ENCODE data around the gene EIF4E. TPM values are rescaled to one million over a fixed set of nuclear protein-coding genes. Genes with fewer than 3 reads are reported as not detected.

The EIF4E gene
- 100 to 1,000 TPM; 132 to 149 TPM for total RNA-seq

- Mint-ChIP-seq H3K9me3 (ENCODE audit: low read depth) (no peaks in the 10 kb centered on the region), H3K36me3 (ENCODE audit: low read depth) (peaks cover 18% of the 10 kb centered on the region), H3K27ac (peak within 1 kb of the TSS; percentile 100), H3K4me1 (peaks cover 47% of the 10 kb centered on the region), H3K27me3 (no peaks in the 10 kb centered on the region), H3K4me3 (peak within 1 kb of the TSS; percentile 92)
- POLR2A ChIA-PET = interaction anchor here (0.6 to 2.7 kb wide), 10 partner anchors 24 to 933 kb away, joined by 3 to 26 read pairs (median 4); partner anchors contain the start of genes ADH5 and METAP1
- intact Hi-C loops (cut with DNase I, micrococcal nuclease) = loop anchor here (1.0 to 5.0 kb wide), 15 partner anchors 67 to 1022 kb away; partner anchors contain the start of genes ADH5 (in 2 of the 2), METAP1 (in 2 of the 2), RAP1GDS1 (in 2 of the 2) and STPG2 (in 2 of the 2)
- peak; percentile 98 for DNase-seq
- CTCF ChIA-PET = interaction anchor here (0.7 to 3.6 kb wide), 10 partner anchors 11 to 851 kb away, joined by 3 to 15 read pairs (median 4); partner anchors contain the start of gene METAP1
- ATAC-seq = peak; percentile 80
These were observed at the start of gene EIF4E for GRCh38 chr4:98928505-98929340. EIF4E (minus strand) TSS chr4:98929133; CDS start chr4:98929112, 21 bp downstream.

- no peak overlapping the region for H3K27ac Mint-ChIP-seq
- CTCF ChIA-PET = no interaction called here
- ATAC-seq (no peak), DNase-seq (no peak)
- H3K27me3 Mint-ChIP-seq = no peaks in the 10 kb centered on the region
- POLR2A ChIA-PET = no interaction called here
- intact Hi-C loops (cut with DNase I, micrococcal nuclease) = no loop called here
- H3K4me1 Mint-ChIP-seq = no peaks in the 10 kb centered on the region
- no peaks in the 10 kb centered on the region for H3K36me3 Mint-ChIP-seq (ENCODE audit: low read depth)
- H3K9me3 Mint-ChIP-seq (ENCODE audit: low read depth) = no peaks in the 10 kb centered on the region
- H3K4me3 Mint-ChIP-seq = no peak overlapping the region
These were observed 48.6 kb upstream of the EIF4E start for GRCh38 chr4:98977557-98977956.

- POLR2A ChIA-PET = no interaction called here
- Mint-ChIP-seq H3K27ac (no peak overlapping the region), H3K9me3 (ENCODE audit: low read depth) (no peaks in the 10 kb centered on the region), H3K4me3 (no peak overlapping the region), H3K4me1 (no peaks in the 10 kb centered on the region), H3K36me3 (ENCODE audit: low read depth) (no peaks in the 10 kb centered on the region), H3K27me3 (no peaks in the 10 kb centered on the region)
- DNase-seq = no peak
- intact Hi-C loops (cut with DNase I, micrococcal nuclease) = no loop called here
- ATAC-seq = no peak
- CTCF ChIA-PET = no interaction called here
These were observed 47.8 kb upstream of the EIF4E start for GRCh38 chr4:98976716-98977115.

GRCh38 chr4:98969878-98970785 is 41.2 kb upstream of the EIF4E start:
- Mint-ChIP-seq H3K27me3 (no peaks in the 10 kb centered on the region), H3K27ac (no peak overlapping the region), H3K36me3 (ENCODE audit: low read depth) (no peaks in the 10 kb centered on the region), H3K4me1 (no peaks in the 10 kb centered on the region), H3K4me3 (no peak overlapping the region), H3K9me3 (ENCODE audit: low read depth) (no peaks in the 10 kb centered on the region)
- intact Hi-C loops (cut with DNase I, micrococcal nuclease) = no loop called here
- ATAC-seq (no peak), DNase-seq (no peak)
- ChIA-PET POLR2A (no interaction called here), CTCF (no interaction called here)

GRCh38 chr4:98967786-98968329 is 38.9 kb upstream of the EIF4E start:
- H3K27ac Mint-ChIP-seq = no peak overlapping the region
- CTCF ChIA-PET = interaction anchor here (0.9 to 1.0 kb wide), 2 partner anchors 28 to 87 kb away, joined by 4 read pairs; partner anchors contain the start of gene METAP1
- H3K36me3 Mint-ChIP-seq (ENCODE audit: low read depth) = no peaks in the 10 kb centered on the region
- H3K4me1 Mint-ChIP-seq = peaks cover 2% of the 10 kb centered on the region
- H3K4me3 Mint-ChIP-seq = no peak overlapping the region
- no peak for ATAC-seq
- DNase-seq = no peak
- no peaks in the 10 kb centered on the region for H3K27me3 Mint-ChIP-seq
- H3K9me3 Mint-ChIP-seq (ENCODE audit: low read depth) = no peaks in the 10 kb centered on the region
- POLR2A ChIA-PET = interaction anchor here (0.5 to 0.6 kb wide), 2 partner anchors 11 to 46 kb away, joined by 3 to 5 read pairs; no protein-coding TSS in a partner anchor
- intact Hi-C loops (cut with DNase I, micrococcal nuclease) = no loop called here

GRCh38 chr4:98966926-98967325 is 38.0 kb upstream of the EIF4E start:
- no peaks in the 10 kb centered on the region for H3K9me3 Mint-ChIP-seq (ENCODE audit: low read depth)
- ATAC-seq = no peak
- no peak for DNase-seq
- no peaks in the 10 kb centered on the region for H3K36me3 Mint-ChIP-seq (ENCODE audit: low read depth)
- no peak overlapping the region for H3K4me3 Mint-ChIP-seq
- H3K27ac Mint-ChIP-seq = no peak overlapping the region
- CTCF ChIA-PET = interaction anchor here (1.0 kb wide), 1 partner anchor 88 kb away, joined by 4 read pairs; no protein-coding TSS in a partner anchor
- POLR2A ChIA-PET = no interaction called here
- H3K27me3 Mint-ChIP-seq = no peaks in the 10 kb centered on the region
- intact Hi-C loops (cut with DNase I, micrococcal nuclease) = no loop called here
- peaks cover 2% of the 10 kb centered on the region for H3K4me1 Mint-ChIP-seq

- ChIA-PET POLR2A (interaction anchor here (0.6 kb wide), 1 partner anchor 58 kb away, joined by 3 read pairs; no protein-coding TSS in a partner anchor), CTCF (no interaction called here)
- Mint-ChIP-seq H3K4me3 (no peak overlapping the region), H3K27ac (peak overlapping the region; percentile 15), H3K9me3 (ENCODE audit: low read depth) (no peaks in the 10 kb centered on the region), H3K27me3 (no peaks in the 10 kb centered on the region), H3K36me3 (ENCODE audit: low read depth) (no peaks in the 10 kb centered on the region), H3K4me1 (peaks cover 2% of the 10 kb centered on the region)
- ATAC-seq (no peak), DNase-seq (no peak)
- intact Hi-C loops (cut with DNase I, micrococcal nuclease) = no loop called here
These were observed 34.9 kb upstream of the EIF4E start for GRCh38 chr4:98963538-98964433.

GRCh38 chr4:98961770-98962169 is 32.8 kb upstream of the EIF4E start:
- Mint-ChIP-seq H3K27ac (no peak overlapping the region), H3K4me3 (no peak overlapping the region), H3K36me3 (ENCODE audit: low read depth) (no peaks in the 10 kb centered on the region), H3K9me3 (ENCODE audit: low read depth) (no peaks in the 10 kb centered on the region), H3K27me3 (no peaks in the 10 kb centered on the region), H3K4me1 (peaks cover 2% of the 10 kb centered on the region)
- intact Hi-C loops (cut with DNase I, micrococcal nuclease) = no loop called here
- POLR2A ChIA-PET = no interaction called here
- no peak for ATAC-seq
- CTCF ChIA-PET = interaction anchor here (1.2 kb wide), 1 partner anchor 8 kb away, joined by 3 read pairs; no protein-coding TSS in a partner anchor
- no peak for DNase-seq

GRCh38 chr4:98959411-98959810 is 30.5 kb upstream of the EIF4E start:
- Mint-ChIP-seq H3K9me3 (ENCODE audit: low read depth) (peaks cover 2% of the 10 kb centered on the region), H3K4me1 (no peaks in the 10 kb centered on the region), H3K27ac (no peak overlapping the region), H3K36me3 (ENCODE audit: low read depth) (no peaks in the 10 kb centered on the region), H3K27me3 (peaks cover 6% of the 10 kb centered on the region), H3K4me3 (no peak overlapping the region)
- intact Hi-C loops (cut with DNase I, micrococcal nuclease) = no loop called here
- POLR2A ChIA-PET = no interaction called here
- no peak for DNase-seq
- CTCF ChIA-PET = no interaction called here
- ATAC-seq = no peak

- peaks cover 6% of the 10 kb centered on the region for H3K27me3 Mint-ChIP-seq
- ATAC-seq (no peak), DNase-seq (no peak)
- H3K4me3 Mint-ChIP-seq = no peak overlapping the region
- POLR2A ChIA-PET = no interaction called here
- no peaks in the 10 kb centered on the region for H3K36me3 Mint-ChIP-seq (ENCODE audit: low read depth)
- H3K27ac Mint-ChIP-seq = no peak overlapping the region
- no peaks in the 10 kb centered on the region for H3K4me1 Mint-ChIP-seq
- H3K9me3 Mint-ChIP-seq (ENCODE audit: low read depth) = peaks cover 2% of the 10 kb centered on the region
- CTCF ChIA-PET = no interaction called here
- intact Hi-C loops (cut with DNase I, micrococcal nuclease) = no loop called here
These were observed 29.1 kb upstream of the EIF4E start for GRCh38 chr4:98958065-98958464.

All from activated CD4-positive, alpha-beta T cell treated with anti-CD3 and anti-CD28 coated beads for 36 hours (primary cell).